K562 (cell line): Measurements from ENCODE around the gene CATSPER4. TPM values are rescaled to one million over a fixed set of nuclear protein-coding genes. Genes with fewer than 3 reads are reported as not detected.

Experiments
- BACH1 ChIP-seq: fragments of 200-800 bp; sonication (Bioruptor generic); IDR thresholded peaks from 2 replicates; pipeline ENCODE4 v1.6.1; 2016; ENCODE audit warnings: missing genetic modification characterization, missing compliant biosample characterization
- E2F3 ChIP-seq: fragments of 250-450 bp; sonication (Bioruptor Pico); IDR thresholded peaks from 2 replicates; pipeline ENCODE4 v1.4.0; 2020; ENCODE audit warnings: mild to moderate bottlenecking
- E2F5 ChIP-seq: sonication (generic); formaldehyde crosslinking; IDR thresholded peaks from 2 replicates; pipeline ENCODE4 v1.8.0; 2022; ENCODE audit warnings: mild to moderate bottlenecking, missing genetic modification reagents
- ELF4 ChIP-seq: fragments of 450-650 bp; formaldehyde crosslinking; IDR thresholded peaks from 2 replicates; pipeline ENCODE4 v1.4.0; 2022; ENCODE audit warnings: missing genetic modification characterization
- EP300 ChIP-seq: IDR thresholded peaks from 2 replicates; pipeline ENCODE4 v1.6.1; 2012; ENCODE audit warnings: low read length, improper control_type of control experiment
- L3MBTL2 ChIP-seq: fragments of 450-650 bp; IDR thresholded peaks from 2 replicates; pipeline ENCODE4 v1.6.1; 2016; ENCODE audit warnings: mild to moderate bottlenecking, moderate library complexity
- MTA1 ChIP-seq: fragments of 450-650 bp; IDR thresholded peaks from 2 replicates; pipeline ENCODE4 v1.6.1; 2017; ENCODE audit warnings: borderline replicate concordance
- POLR3G ChIP-seq: IDR thresholded peaks from 2 replicates; pipeline ENCODE4 v1.6.1; 2011; ENCODE audit not compliant: insufficient read length, insufficient replicate concordance; ENCODE audit errors: extremely low read depth
- TARDBP ChIP-seq: fragments of 450-650 bp; IDR thresholded peaks from 2 replicates; pipeline ENCODE4 v1.6.1; 2016
- TEAD1 ChIP-seq, 2 experiments: fragments of 450-650 bp in 1 of 2; sonication (generic) in 1 of 2; formaldehyde crosslinking; IDR thresholded peaks; 2 replicates each; pipeline versions ENCODE4 v1.4.0 to v1.8.0; 2020 to 2022; ENCODE audit warnings: mild to moderate bottlenecking in 2 of 2, missing genetic modification reagents in 1 of 2
- YY1 ChIP-seq, 3 experiments: IDR thresholded peaks; 2 replicates each; pipeline ENCODE4 v1.6.1; 2011; ENCODE audit warnings: low read length in 2 of 3, mild to moderate bottlenecking in 2 of 3, moderate library complexity in 2 of 3, borderline replicate concordance in 1 of 3, control low read depth in 1 of 3, low read depth in 1 of 3; ENCODE audit not compliant: insufficient read depth in 3 of 3, insufficient replicate concordance in 2 of 3, control insufficient read depth in 1 of 3, insufficient read length in 1 of 3; ENCODE audit errors: extremely low read depth in 1 of 3
- ZBTB9 ChIP-seq: fragments of 450-650 bp; formaldehyde crosslinking; IDR thresholded peaks from 2 replicates; pipeline ENCODE4 v1.4.0; 2020; ENCODE audit warnings: mild to moderate bottlenecking, moderate library complexity
- ZNF140 ChIP-seq: fragments of 250-450 bp; sonication (Bioruptor Pico); IDR thresholded peaks from 2 replicates; pipeline ENCODE4 v1.8.0; 2021; ENCODE audit warnings: moderate library complexity, mild to moderate bottlenecking, inconsistent platforms
- ZNF263 ChIP-seq: sonication (generic); formaldehyde crosslinking; IDR thresholded peaks from 2 replicates; pipeline ENCODE4 v1.8.0; 2022; ENCODE audit warnings: mild to moderate bottlenecking, missing genetic modification reagents, borderline replicate concordance
- ZNF511 ChIP-seq: sonication (generic); formaldehyde crosslinking; IDR thresholded peaks from 2 replicates; pipeline ENCODE4 v1.8.0; 2022; ENCODE audit warnings: mild to moderate bottlenecking, missing genetic modification reagents
- ZNF589 ChIP-seq: fragments of 200-800 bp; sonication (Bioruptor generic); IDR thresholded peaks from 2 replicates; pipeline ENCODE4 v1.6.1; 2016; ENCODE audit warnings: low read depth, missing genetic modification characterization, missing compliant biosample characterization
- polyA plus RNA-seq, 8 experiments: library from polyadenylated mRNA; depleted of rRNA in 4 of 8; stranded (reverse) in 5 of 8; unstranded in 3 of 8; fragments of >200 nt; fragmentation: Nextera tagmentation in 2 of 8; fragmentation: Illumina TruSeq in 1 of 8; extraction: Ambion mirVana in 2 of 8; extraction: Trizol in 1 of 8; gene quantifications; 2 replicates each; pipeline versions ENCODE4 v1.2.1 to v1.2.3, GENCODE V29; 2011 to 2014; ENCODE audit warnings: inconsistent platforms in 1 of 8, missing spikeins in 1 of 8
- total RNA-seq, 7 experiments: library from RNA; depleted of rRNA in 6 of 7; stranded (reverse); fragments of >200 nt in 6 of 7; fragmentation: Illumina TruSeq in 2 of 7; extraction: Trizol in 2 of 7; gene quantifications; 2 replicates each; pipeline versions ENCODE4 v1.2.1 to v1.2.3, GENCODE V29; 2011 to 2021; ENCODE audit warnings: low replicate concordance in 1 of 7
- TF ChIP-seq, protein P1 (sequence below): fragments of 450-650 bp; IDR thresholded peaks from 2 replicates; pipeline ENCODE4 v1.6.1; 2016
- TF ChIP-seq, protein P2 (sequence below): fragments of 450-650 bp; IDR thresholded peaks from 2 replicates; pipeline ENCODE4 v1.7.1; 2018; ENCODE audit warnings: mild to moderate bottlenecking, low read depth; ENCODE audit not compliant: partially characterized antibody

CATSPER4 gene
- total and polyA plus RNA-seq, 9 of the 15 experiments (the other 6 are each of a cell fraction or from before 2014, with no cell fraction given), result 0.04 to 0.13 TPM; not detected in 7

DNA sequence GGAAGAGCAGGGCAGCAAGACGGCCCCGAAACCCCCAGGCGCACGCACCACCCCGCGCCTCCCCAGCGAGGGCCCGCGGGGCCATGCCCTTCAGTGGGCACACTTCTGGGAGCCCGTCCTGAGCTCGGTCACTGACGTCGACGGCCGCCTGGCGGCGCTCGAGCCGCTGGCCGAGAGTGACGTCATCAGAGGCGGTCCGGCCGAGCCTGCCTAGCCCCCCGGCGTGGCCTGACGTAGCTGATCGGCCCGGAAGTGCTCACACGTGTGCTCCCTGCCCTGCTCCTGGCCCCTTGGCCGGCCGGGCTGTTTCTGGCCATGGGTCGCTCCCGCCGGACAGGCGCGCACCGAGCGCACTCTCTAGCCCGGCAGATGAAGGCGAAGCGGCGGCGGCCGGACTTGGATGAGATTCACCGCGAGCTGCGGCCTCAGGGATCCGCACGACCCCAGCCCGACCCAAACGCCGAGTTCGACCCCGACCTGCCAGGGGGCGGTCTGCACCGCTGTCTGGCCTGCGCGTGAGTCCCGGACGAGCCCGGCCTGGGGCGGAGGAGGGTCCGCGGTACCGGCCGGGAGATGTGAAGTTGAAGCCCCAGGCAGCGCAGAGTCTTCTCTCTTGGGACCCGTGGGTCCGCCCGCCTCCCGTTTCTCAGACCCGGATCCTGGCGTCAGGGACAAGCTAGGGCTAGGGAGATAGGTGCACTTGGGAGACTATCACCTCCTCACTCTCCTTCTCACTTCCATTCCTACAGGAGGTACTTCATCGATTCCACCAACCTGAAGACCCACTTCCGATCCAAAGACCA is 20.5 kb upstream of the CATSPER4 start, which contains the start of gene ZNF593 (continued):
- TF ChIP-seq ZNF263 (peak; percentile 98), EP300 (peak; percentile 35; the same call in 1 of the 2 replicates), ZNF140 (CRISPR knock-in tag) (no peak), TEAD1 (CRISPR knock-in tag; IDR thresholded peaks at IDR 0.05) (peak in 1 of 2 experiments; percentile 91; a peak in 2 of 4 replicates), TARDBP (peak; percentile 94), ZNF589 (CRISPR knock-in tag) (no peak), ZBTB9 (CRISPR knock-in tag) (peak; percentile 89; the same call in 1 of the 2 replicates), POLR3G (no peak), YY1 (IDR thresholded peaks at IDR 0.05; ENCODE audit: borderline replicate concordance in 1 of 3, control insufficient read depth in 1 of 3, extremely low read depth in 1 of 3, insufficient read depth in 3 of 3, insufficient read length in 1 of 3, insufficient replicate concordance in 2 of 3, low read depth in 1 of 3, low read length in 2 of 3) (peak in 2 of 3 experiments; percentile 38 to 59), MTA1 (peak; percentile 96), E2F5 (CRISPR knock-in tag) (peak; percentile 92; the same call in 1 of the 2 replicates), E2F3 (CRISPR knock-in tag) (peak; percentile 23; the same call in 1 of the 2 replicates), ELF4 (CRISPR knock-in tag) (peak; percentile 87), L3MBTL2 (peak; percentile 81), ZNF511 (CRISPR knock-in tag) (peak; percentile 51), BACH1 (peak; percentile 73)
- TF ChIP-seq, protein P1, sequence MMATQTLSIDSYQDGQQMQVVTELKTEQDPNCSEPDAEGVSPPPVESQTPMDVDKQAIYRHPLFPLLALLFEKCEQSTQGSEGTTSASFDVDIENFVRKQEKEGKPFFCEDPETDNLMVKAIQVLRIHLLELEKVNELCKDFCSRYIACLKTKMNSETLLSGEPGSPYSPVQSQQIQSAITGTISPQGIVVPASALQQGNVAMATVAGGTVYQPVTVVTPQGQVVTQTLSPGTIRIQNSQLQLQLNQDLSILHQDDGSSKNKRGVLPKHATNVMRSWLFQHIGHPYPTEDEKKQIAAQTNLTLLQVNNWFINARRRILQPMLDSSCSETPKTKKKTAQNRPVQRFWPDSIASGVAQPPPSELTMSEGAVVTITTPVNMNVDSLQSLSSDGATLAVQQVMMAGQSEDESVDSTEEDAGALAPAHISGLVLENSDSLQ, result peak; percentile 26
- TF ChIP-seq, protein P2, sequence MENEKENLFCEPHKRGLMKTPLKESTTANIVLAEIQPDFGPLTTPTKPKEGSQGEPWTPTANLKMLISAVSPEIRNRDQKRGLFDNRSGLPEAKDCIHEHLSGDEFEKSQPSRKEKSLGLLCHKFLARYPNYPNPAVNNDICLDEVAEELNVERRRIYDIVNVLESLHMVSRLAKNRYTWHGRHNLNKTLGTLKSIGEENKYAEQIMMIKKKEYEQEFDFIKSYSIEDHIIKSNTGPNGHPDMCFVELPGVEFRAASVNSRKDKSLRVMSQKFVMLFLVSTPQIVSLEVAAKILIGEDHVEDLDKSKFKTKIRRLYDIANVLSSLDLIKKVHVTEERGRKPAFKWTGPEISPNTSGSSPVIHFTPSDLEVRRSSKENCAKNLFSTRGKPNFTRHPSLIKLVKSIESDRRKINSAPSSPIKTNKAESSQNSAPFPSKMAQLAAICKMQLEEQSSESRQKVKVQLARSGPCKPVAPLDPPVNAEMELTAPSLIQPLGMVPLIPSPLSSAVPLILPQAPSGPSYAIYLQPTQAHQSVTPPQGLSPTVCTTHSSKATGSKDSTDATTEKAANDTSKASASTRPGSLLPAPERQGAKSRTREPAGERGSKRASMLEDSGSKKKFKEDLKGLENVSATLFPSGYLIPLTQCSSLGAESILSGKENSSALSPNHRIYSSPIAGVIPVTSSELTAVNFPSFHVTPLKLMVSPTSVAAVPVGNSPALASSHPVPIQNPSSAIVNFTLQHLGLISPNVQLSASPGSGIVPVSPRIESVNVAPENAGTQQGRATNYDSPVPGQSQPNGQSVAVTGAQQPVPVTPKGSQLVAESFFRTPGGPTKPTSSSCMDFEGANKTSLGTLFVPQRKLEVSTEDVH, result peak; percentile 91
